Sigmoid colon (tissue), 7 donors: ENCODE measurements around the gene SLC35G3. TPM values are rescaled to one million over a fixed set of nuclear protein-coding genes. Genes with fewer than 3 reads are reported as not detected.
"Not testable (repeated sequence)": the region's sequence is repeated elsewhere in the genome, so short reads cannot be mapped to it uniquely, and the experiment has no call there.

ENCODE experiments used
- DNase-seq: peaks from one replicate; pipeline ENCODE4 v3.0.0-alpha.2; 2019
- H3K27ac ChIP-seq, 4 donors: fragments of 200-600 bp; sonication (generic); one replicate each; pipeline ENCODE4 v1.5.1; 2016 to 2019; ENCODE audit warnings: mild to moderate bottlenecking in 1 of 4
- H3K27me3 ChIP-seq, 3 donors: fragments of 200-600 bp; sonication (generic); one replicate each; pipeline ENCODE4 v1.5.1; 2019; ENCODE audit warnings: mild to moderate bottlenecking in 1 of 3
- H3K36me3 ChIP-seq, 4 donors: fragments of 200-600 bp; sonication (generic); one replicate each; pipeline ENCODE4 v1.5.1; 2016 to 2019
- H3K4me1 ChIP-seq, 4 donors: fragments of 200-600 bp; sonication (generic); one replicate each; pipeline ENCODE4 v1.5.1; 2017 to 2019
- H3K4me3 ChIP-seq, 4 donors: fragments of 200-600 bp; sonication (generic); one replicate each; pipeline ENCODE4 v1.5.1; 2017 to 2019; ENCODE audit warnings: mild to moderate bottlenecking in 2 of 4, moderate library complexity in 1 of 4
- H3K9me3 ChIP-seq, 4 donors: fragments of 200-600 bp in 3 of 4; sonication (generic) in 3 of 4; one replicate each; pipeline versions ENCODE4 v1.5.1 to v1.6.1; 2013 to 2019
- CTCF ChIP-seq, 4 experiments: fragments of 450-650 bp in 3 of 4; fragments of 200-600 bp in 1 of 4; IDR thresholded peaks; one replicate each; pipeline ENCODE4 v1.5.1; 2016 to 2019; ENCODE audit warnings: antibody characterized with exemption in 4 of 4, mild to moderate bottlenecking in 3 of 4, moderate library complexity in 2 of 4
- EP300 ChIP-seq, 4 donors: sonication (generic); formaldehyde crosslinking; IDR thresholded peaks; one replicate each; pipeline ENCODE4 v1.6.1; 2017; ENCODE audit warnings: antibody characterized with exemption in 4 of 4
- POLR2A ChIP-seq, 2 donors: fragments of 450-650 bp; IDR thresholded peaks; one replicate each; pipeline ENCODE4 v1.6.1; 2016; ENCODE audit warnings: antibody characterized with exemption in 2 of 2, mild to moderate bottlenecking in 2 of 2, moderate library complexity in 2 of 2
- POLR2AphosphoS5 ChIP-seq, 4 donors: sonication (generic); formaldehyde crosslinking; IDR thresholded peaks; one replicate each; pipeline ENCODE4 v1.6.1; 2017; ENCODE audit warnings: antibody characterized with exemption in 4 of 4
- WGBS, 2 donors: extraction: QIAGEN DNeasy Blood & Tissue Kit; methylation state at CpG; one replicate each; pipeline ENCODE4 v1.1.7; 2013; 5-methylcytosine and 5-hydroxymethylcytosine counted together
- intact Hi-C: fragments of 100-400 bp; cut with DNase I; formaldehyde crosslinking; loops from one replicate; pipeline ENCODE4 v1.15.1; 2023
- polyA plus RNA-seq, 3 donors: library from polyadenylated mRNA; stranded (reverse); fragments of 200-250 nt; gene quantifications; one replicate each; pipeline ENCODE4 v1.2.3, GENCODE V29; 2013
- total RNA-seq, 4 donors: library from RNA; depleted of rRNA; stranded (reverse); fragments of >200 nt; gene quantifications; one replicate each; pipeline ENCODE4 v1.1.0, GENCODE V29; 2016
- donor health status: healthy with polysubstance abuse.
- donor health status: Bipolar disorder and iron deficiency.
- donor health status: healthy.

SLC35G3 gene
- total and polyA plus RNA-seq, 7 donors: not detected

GRCh38 chr17:35235917-35236316 is 41.7 kb upstream of the SLC35G3 start:
- H3K36me3 ChIP-seq: no peaks in the 10 kb centered on the region
- intact Hi-C loops: no loop called here
- no peak overlapping the region for H3K4me3 ChIP-seq
- no peak for TF ChIP-seq POLR2AphosphoS5 (IDR thresholded peaks at IDR 0.05)
- no peak for TF ChIP-seq POLR2A (IDR thresholded peaks at IDR 0.05)
- no peak for TF ChIP-seq CTCF (IDR thresholded peaks at IDR 0.05)
- no peak for TF ChIP-seq EP300 (IDR thresholded peaks at IDR 0.05)
- 43 to 47% methylated on average over 2 of the region's 2 CpGs for WGBS, 2 donors
- H3K9me3 ChIP-seq: no peaks in the 10 kb centered on the region
- no peaks in the 10 kb centered on the region for H3K4me1 ChIP-seq
- H3K27ac ChIP-seq: no peak overlapping the region
- DNase-seq: no peak
- H3K27me3 ChIP-seq: no peaks in the 10 kb centered on the region

GRCh38 chr17:35235289-35235688 is 41.1 kb upstream of the SLC35G3 start:
- WGBS, 2 donors: 88 to 92% methylated on average over 3 of the region's 3 CpGs
- Histone ChIP-seq H3K27me3 (no peaks in the 10 kb centered on the region), H3K4me3 (no peak overlapping the region), H3K36me3 (no peaks in the 10 kb centered on the region), H3K27ac (no peak overlapping the region), H3K9me3 (no peaks in the 10 kb centered on the region), H3K4me1 (no peaks in the 10 kb centered on the region)
- DNase-seq: no peak
- intact Hi-C loops: no loop called here
- no peak for TF ChIP-seq POLR2A (IDR thresholded peaks at IDR 0.05)
- no peak for TF ChIP-seq EP300 (IDR thresholded peaks at IDR 0.05)
- TF ChIP-seq CTCF (IDR thresholded peaks at IDR 0.05): no peak
- no peak for TF ChIP-seq POLR2AphosphoS5 (IDR thresholded peaks at IDR 0.05)

- H3K27ac ChIP-seq, H3K4me1 ChIP-seq, H3K27me3 ChIP-seq, intact Hi-C loops, H3K9me3 ChIP-seq, DNase-seq, H3K36me3 ChIP-seq, H3K4me3 ChIP-seq: not testable (repeated sequence)
- 82 to 88% methylated on average over 4 of the region's 4 CpGs for WGBS, 2 donors
These were observed 40.1 kb upstream of the SLC35G3 start for GRCh38 chr17:35234315-35234714.

GRCh38 chr17:35229638-35230037 is 35.4 kb upstream of the SLC35G3 start:
- intact Hi-C loops: no loop called here
- DNase-seq: no peak
- Histone ChIP-seq H3K4me3 (no peak overlapping the region), H3K36me3 (no peaks in the 10 kb centered on the region), H3K27me3 (no peaks in the 10 kb centered on the region), H3K9me3 (no peaks in the 10 kb centered on the region), H3K27ac (no peak overlapping the region), H3K4me1 (no peaks in the 10 kb centered on the region)
- TF ChIP-seq POLR2A (IDR thresholded peaks at IDR 0.05): no peak
- no peak for TF ChIP-seq POLR2AphosphoS5 (IDR thresholded peaks at IDR 0.05)
- 82 to 91% methylated on average over 1 of the region's 1 CpG for WGBS, 2 donors

- H3K27ac ChIP-seq: no peak overlapping the region
- WGBS, 2 donors: 91 to 97% methylated on average over 2 of the region's 2 CpGs
These were observed 33.4 kb upstream of the SLC35G3 start for GRCh38 chr17:35227546-35227945.

More at GRCh38 chr17:35227546-35227945, 33.4 kb upstream of the SLC35G3 start:
- H3K4me1 ChIP-seq: no peaks in the 10 kb centered on the region
- H3K27me3 ChIP-seq: no peaks in the 10 kb centered on the region
- intact Hi-C loops: no loop called here
- peaks cover 0 to 2% (median 0%) of the 10 kb centered on the region in 4 donors for H3K9me3 ChIP-seq
- no peak overlapping the region for H3K4me3 ChIP-seq
- TF ChIP-seq CTCF (IDR thresholded peaks at IDR 0.05): no peak
- no peak for TF ChIP-seq POLR2A (IDR thresholded peaks at IDR 0.05)
- TF ChIP-seq POLR2AphosphoS5 (IDR thresholded peaks at IDR 0.05): no peak
- no peak for TF ChIP-seq EP300 (IDR thresholded peaks at IDR 0.05)
- H3K36me3 ChIP-seq: no peaks in the 10 kb centered on the region
- no peak for DNase-seq
